HepG2 (cell line): ENCODE data around the gene SRC. TPM values are rescaled to one million over a fixed set of nuclear protein-coding genes. Genes with fewer than 3 reads are reported as not detected.
A peak's percentile ranks its signal among the peaks of the same experiment; 100 is the strongest.

Experiments
- BORCS8-MEF2B ChIP-seq: sonication (generic); formaldehyde crosslinking; IDR thresholded peaks from 2 replicates; pipeline ENCODE4 v1.8.0; 2022; ENCODE audit warnings: mild to moderate bottlenecking, missing genetic modification reagents
- E2F2 ChIP-seq: sonication (generic); formaldehyde crosslinking; IDR thresholded peaks from 2 replicates; pipeline ENCODE4 v1.4.0; 2020; ENCODE audit warnings: missing genetic modification reagents, borderline replicate concordance
- JUN ChIP-seq: sonication (generic); formaldehyde crosslinking; IDR thresholded peaks from 2 replicates; pipeline ENCODE4 v1.4.0; 2020; ENCODE audit warnings: mild to moderate bottlenecking, missing genetic modification reagents
- KLF16 ChIP-seq, 2 experiments: sonication (generic) in 1 of 2; formaldehyde crosslinking in 1 of 2; IDR thresholded peaks; 2 replicates each; pipeline versions ENCODE4 v1.6.1 to v1.8.0; 2016 to 2023; ENCODE audit warnings: missing genetic modification reagents in 2 of 2, missing compliant biosample characterization in 1 of 2
- MEIS2 ChIP-seq: sonication (generic); formaldehyde crosslinking; IDR thresholded peaks from 2 replicates; pipeline ENCODE4 v1.9.0; 2021; ENCODE audit warnings: mild to moderate bottlenecking, missing genetic modification reagents
- RAD21 ChIP-seq: fragments of 450-650 bp; formaldehyde crosslinking; IDR thresholded peaks from 2 replicates; pipeline ENCODE4 v1.5.0; 2020; ENCODE audit warnings: mild to moderate bottlenecking
- SOX13 ChIP-seq, 3 experiments: fragments of 450-650 bp in 1 of 3; sonication (generic) in 1 of 3; formaldehyde crosslinking in 1 of 3; IDR thresholded peaks in 2 of 3; conservative IDR thresholded peaks in 1 of 3; 2 replicates each; pipeline versions ENCODE4 v1.5.0 to v1.6.1; 2016 to 2020; ENCODE audit warnings: antibody characterized with exemption in 1 of 3, mild to moderate bottlenecking in 1 of 3, missing compliant biosample characterization in 1 of 3, missing genetic modification reagents in 1 of 3, moderate library complexity in 1 of 3
- TOPORS ChIP-seq: sonication (generic); formaldehyde crosslinking; IDR thresholded peaks from 2 replicates; pipeline ENCODE4 v1.8.0; 2023; ENCODE audit warnings: mild to moderate bottlenecking, missing genetic modification reagents
- ZFP36 ChIP-seq: fragments of 150-350 bp; IDR thresholded peaks from 2 replicates; pipeline ENCODE4 v1.6.1; 2018; ENCODE audit warnings: borderline replicate concordance, low read length, low read depth; ENCODE audit not compliant: partially characterized antibody
- ZNF761 ChIP-seq: sonication (generic); formaldehyde crosslinking; conservative IDR thresholded peaks from 2 replicates; pipeline ENCODE4 v1.4.0; 2020; ENCODE audit warnings: mild to moderate bottlenecking, missing genetic modification reagents
- polyA plus RNA-seq, 8 experiments: library from polyadenylated mRNA; depleted of rRNA in 3 of 8; stranded (reverse) in 7 of 8; unstranded in 1 of 8; fragments of >200 nt; fragmentation: Illumina TruSeq in 4 of 8; extraction: Trizol in 4 of 8; gene quantifications; 2 replicates each; pipeline versions ENCODE4 v1.2.1 to v1.2.3, GENCODE V29; 2011 to 2016; ENCODE audit warnings: low read depth in 4 of 8, missing spikeins in 1 of 8, mixed read lengths in 1 of 8; ENCODE audit not compliant: insufficient read depth in 1 of 8
- total RNA-seq, 5 experiments: library from RNA; depleted of rRNA; stranded (reverse); fragments of >200 nt; fragmentation: Illumina TruSeq; extraction: Trizol; gene quantifications; 2 replicates each; pipeline ENCODE4 v1.2.3, GENCODE V29; 2016; ENCODE audit warnings: low read depth in 1 of 5
- TF ChIP-seq, protein P1 (sequence below): IDR thresholded peaks from 2 replicates; pipeline ENCODE4 v1.6.1; 2018; ENCODE audit warnings: missing genetic modification reagents
- TF ChIP-seq, protein P2 (sequence below): sonication (generic); formaldehyde crosslinking; IDR thresholded peaks from 2 replicates; pipeline ENCODE4 v1.4.0; 2020; ENCODE audit warnings: missing genetic modification reagents
- TF ChIP-seq, protein P3 (sequence below), 2 experiments: sonication (generic) in 1 of 2; formaldehyde crosslinking in 1 of 2; IDR thresholded peaks; 2 replicates each; pipeline versions ENCODE4 v1.4.0 to v1.6.1; 2016 to 2020; ENCODE audit warnings: borderline replicate concordance in 1 of 2, low read depth in 1 of 2, mild to moderate bottlenecking in 1 of 2, missing genetic modification reagents in 1 of 2
- TF ChIP-seq, protein P4 (sequence below): sonication (generic); formaldehyde crosslinking; IDR thresholded peaks from 2 replicates; pipeline ENCODE4 v1.4.0; 2020; ENCODE audit warnings: missing genetic modification reagents

SRC gene
- total and polyA plus RNA-seq, 2 of the 13 experiments (the other 11 are each of a cell fraction or from before 2014, with no cell fraction given), result 54.7 to 192 TPM

DNA sequence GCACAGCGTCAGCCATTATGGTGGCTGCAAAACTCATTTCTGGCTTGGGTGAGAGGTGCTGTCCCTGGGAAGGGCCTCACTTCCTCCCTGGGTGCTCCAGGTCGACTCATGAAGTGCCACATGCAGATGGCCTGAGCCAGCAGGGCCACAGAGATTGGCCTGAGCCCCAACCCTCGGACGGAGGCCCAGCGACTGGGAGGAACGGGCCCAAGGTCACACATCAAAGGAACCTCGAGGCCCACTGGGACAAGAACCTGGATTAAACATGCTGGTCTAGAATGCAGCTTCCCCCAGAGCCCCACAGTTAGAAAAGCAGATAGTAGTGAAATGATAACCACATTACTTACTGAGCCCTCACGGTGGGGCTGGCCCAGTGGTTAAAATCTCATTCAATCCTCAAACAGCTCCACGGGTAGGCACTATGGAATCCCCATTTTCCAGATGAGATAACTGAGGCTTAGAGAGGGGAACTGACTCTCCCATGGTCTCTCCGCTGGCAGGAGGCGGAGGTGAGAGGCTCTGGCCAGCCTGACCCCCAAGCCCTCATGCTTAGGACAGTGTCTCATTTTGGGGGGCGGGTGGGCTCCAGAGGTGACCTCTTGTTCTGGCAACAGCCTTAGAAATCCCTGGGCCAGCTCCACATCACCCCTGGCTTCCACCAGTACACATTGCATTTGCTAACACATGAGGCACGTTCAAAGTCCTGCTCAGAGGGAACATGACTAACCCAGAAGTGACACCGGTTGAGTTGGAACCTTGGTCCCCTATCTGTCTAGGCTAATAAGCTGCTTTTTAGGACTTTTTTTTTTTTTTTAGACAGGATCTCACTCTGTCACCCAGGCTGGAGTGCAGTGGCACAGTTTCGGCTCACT is 53.0 kb downstream of the SRC start (continued):
- TF ChIP-seq, protein P1, sequence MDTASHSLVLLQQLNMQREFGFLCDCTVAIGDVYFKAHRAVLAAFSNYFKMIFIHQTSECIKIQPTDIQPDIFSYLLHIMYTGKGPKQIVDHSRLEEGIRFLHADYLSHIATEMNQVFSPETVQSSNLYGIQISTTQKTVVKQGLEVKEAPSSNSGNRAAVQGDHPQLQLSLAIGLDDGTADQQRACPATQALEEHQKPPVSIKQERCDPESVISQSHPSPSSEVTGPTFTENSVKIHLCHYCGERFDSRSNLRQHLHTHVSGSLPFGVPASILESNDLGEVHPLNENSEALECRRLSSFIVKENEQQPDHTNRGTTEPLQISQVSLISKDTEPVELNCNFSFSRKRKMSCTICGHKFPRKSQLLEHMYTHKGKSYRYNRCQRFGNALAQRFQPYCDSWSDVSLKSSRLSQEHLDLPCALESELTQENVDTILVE (CRISPR knock-in tag), result no peak
- peak; percentile 1; the same call in 1 of the 2 replicates for TF ChIP-seq BORCS8-MEF2B (CRISPR knock-in tag)
- peak; percentile 70 for TF ChIP-seq JUN (CRISPR knock-in tag)
- no peak for TF ChIP-seq ZFP36
- no peak; the same call in 1 of the 2 replicates for TF ChIP-seq ZNF761 (CRISPR knock-in tag)
- no peak for TF ChIP-seq KLF16 (CRISPR knock-in tag; IDR thresholded peaks at IDR 0.05)
- no peak for TF ChIP-seq SOX13 (IDR thresholded peaks at IDR 0.05)
- peak; percentile 26 to 61; a peak in 2 of 4 replicates for TF ChIP-seq SOX13 (CRISPR knock-in tag; conservative IDR thresholded peaks at IDR 0.05 in 1 of 2, IDR thresholded peaks at IDR 0.05 in 1 of 2)
- TF ChIP-seq, protein P2, sequence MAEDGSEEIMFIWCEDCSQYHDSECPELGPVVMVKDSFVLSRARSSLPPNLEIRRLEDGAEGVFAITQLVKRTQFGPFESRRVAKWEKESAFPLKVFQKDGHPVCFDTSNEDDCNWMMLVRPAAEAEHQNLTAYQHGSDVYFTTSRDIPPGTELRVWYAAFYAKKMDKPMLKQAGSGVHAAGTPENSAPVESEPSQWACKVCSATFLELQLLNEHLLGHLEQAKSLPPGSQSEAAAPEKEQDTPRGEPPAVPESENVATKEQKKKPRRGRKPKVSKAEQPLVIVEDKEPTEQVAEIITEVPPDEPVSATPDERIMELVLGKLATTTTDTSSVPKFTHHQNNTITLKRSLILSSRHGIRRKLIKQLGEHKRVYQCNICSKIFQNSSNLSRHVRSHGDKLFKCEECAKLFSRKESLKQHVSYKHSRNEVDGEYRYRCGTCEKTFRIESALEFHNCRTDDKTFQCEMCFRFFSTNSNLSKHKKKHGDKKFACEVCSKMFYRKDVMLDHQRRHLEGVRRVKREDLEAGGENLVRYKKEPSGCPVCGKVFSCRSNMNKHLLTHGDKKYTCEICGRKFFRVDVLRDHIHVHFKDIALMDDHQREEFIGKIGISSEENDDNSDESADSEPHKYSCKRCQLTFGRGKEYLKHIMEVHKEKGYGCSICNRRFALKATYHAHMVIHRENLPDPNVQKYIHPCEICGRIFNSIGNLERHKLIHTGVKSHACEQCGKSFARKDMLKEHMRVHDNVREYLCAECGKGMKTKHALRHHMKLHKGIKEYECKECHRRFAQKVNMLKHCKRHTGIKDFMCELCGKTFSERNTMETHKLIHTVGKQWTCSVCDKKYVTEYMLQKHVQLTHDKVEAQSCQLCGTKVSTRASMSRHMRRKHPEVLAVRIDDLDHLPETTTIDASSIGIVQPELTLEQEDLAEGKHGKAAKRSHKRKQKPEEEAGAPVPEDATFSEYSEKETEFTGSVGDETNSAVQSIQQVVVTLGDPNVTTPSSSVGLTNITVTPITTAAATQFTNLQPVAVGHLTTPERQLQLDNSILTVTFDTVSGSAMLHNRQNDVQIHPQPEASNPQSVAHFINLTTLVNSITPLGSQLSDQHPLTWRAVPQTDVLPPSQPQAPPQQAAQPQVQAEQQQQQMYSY (CRISPR knock-in tag), result no peak
- TF ChIP-seq MEIS2 (CRISPR knock-in tag), result peak; percentile 36; the same call in 1 of the 2 replicates
- TF ChIP-seq RAD21 (CRISPR knock-in tag), result peak; percentile 84
- no peak; the same call in 1 of the 2 replicates for TF ChIP-seq TOPORS
- TF ChIP-seq, protein P3, sequence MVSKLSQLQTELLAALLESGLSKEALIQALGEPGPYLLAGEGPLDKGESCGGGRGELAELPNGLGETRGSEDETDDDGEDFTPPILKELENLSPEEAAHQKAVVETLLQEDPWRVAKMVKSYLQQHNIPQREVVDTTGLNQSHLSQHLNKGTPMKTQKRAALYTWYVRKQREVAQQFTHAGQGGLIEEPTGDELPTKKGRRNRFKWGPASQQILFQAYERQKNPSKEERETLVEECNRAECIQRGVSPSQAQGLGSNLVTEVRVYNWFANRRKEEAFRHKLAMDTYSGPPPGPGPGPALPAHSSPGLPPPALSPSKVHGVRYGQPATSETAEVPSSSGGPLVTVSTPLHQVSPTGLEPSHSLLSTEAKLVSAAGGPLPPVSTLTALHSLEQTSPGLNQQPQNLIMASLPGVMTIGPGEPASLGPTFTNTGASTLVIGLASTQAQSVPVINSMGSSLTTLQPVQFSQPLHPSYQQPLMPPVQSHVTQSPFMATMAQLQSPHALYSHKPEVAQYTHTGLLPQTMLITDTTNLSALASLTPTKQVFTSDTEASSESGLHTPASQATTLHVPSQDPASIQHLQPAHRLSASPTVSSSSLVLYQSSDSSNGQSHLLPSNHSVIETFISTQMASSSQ (IDR thresholded peaks at IDR 0.05; ENCODE audit: low read depth), result no peak
- TF ChIP-seq, protein P3 (CRISPR knock-in tag; IDR thresholded peaks at IDR 0.05; ENCODE audit: borderline replicate concordance), result peak; percentile 55
- no peak for TF ChIP-seq E2F2
- TF ChIP-seq, protein P4, sequence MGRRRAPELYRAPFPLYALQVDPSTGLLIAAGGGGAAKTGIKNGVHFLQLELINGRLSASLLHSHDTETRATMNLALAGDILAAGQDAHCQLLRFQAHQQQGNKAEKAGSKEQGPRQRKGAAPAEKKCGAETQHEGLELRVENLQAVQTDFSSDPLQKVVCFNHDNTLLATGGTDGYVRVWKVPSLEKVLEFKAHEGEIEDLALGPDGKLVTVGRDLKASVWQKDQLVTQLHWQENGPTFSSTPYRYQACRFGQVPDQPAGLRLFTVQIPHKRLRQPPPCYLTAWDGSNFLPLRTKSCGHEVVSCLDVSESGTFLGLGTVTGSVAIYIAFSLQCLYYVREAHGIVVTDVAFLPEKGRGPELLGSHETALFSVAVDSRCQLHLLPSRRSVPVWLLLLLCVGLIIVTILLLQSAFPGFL (CRISPR knock-in tag), result no peak
